ENCODE measurements around the gene SPATA31E1.

GRCh38 chr9:87889882-87890252 is 7.2 kb downstream of the SPATA31E1 start:
- no peak for TF ChIP-seq SPI1 (IDR thresholded peaks at IDR 0.05; ENCODE audit: borderline replicate concordance, low read depth, low read length)
- TF ChIP-seq REST (IDR thresholded peaks at IDR 0.05; ENCODE audit: borderline replicate concordance) = no peak
- TF ChIP-seq REST (CRISPR knock-in tag; IDR thresholded peaks at IDR 0.05; ENCODE audit: low read depth) = no peak
- TF ChIP-seq ZBTB33 (CRISPR knock-in tag; IDR thresholded peaks at IDR 0.05) = no peak
- no peak for TF ChIP-seq EP300 (IDR thresholded peaks at IDR 0.05; ENCODE audit: low read length)
- TF ChIP-seq CREM (IDR thresholded peaks at IDR 0.05; ENCODE audit: low read depth) = no peak
- no peak for TF ChIP-seq CEBPB (tag; IDR thresholded peaks at IDR 0.05)
- TF ChIP-seq BACH1 (tag; IDR thresholded peaks at IDR 0.05) = no peak
- no peak for TF ChIP-seq CTCF (IDR thresholded peaks at IDR 0.05 in 2 of 3, conservative IDR thresholded peaks at IDR 0.05 in 1 of 3; ENCODE audit: insufficient read depth in 2 of 3, low read depth in 1 of 3, low read length in 3 of 3)
- no peak for TF ChIP-seq ZNF124 (CRISPR knock-in tag; IDR thresholded peaks at IDR 0.05)

Data from K562 (cell line).